A673 (cell line): ENCODE results near the gene PHF19. TPM values are rescaled to one million over a fixed set of nuclear protein-coding genes. Genes with fewer than 3 reads are reported as not detected.
A peak's percentile ranks its signal among the peaks of the same experiment; 100 is the strongest.

ENCODE experiments used
- BruUV-seq: library from RNA; stranded (reverse); fragments of 400-500 nt; replicated peaks from 2 replicates; lab custom pipeline; 2021; lab: Mats Ljungman, UMichigan
- CTCF ChIA-PET: fragments of 300-600 bp; sonication (Branson Sonifier 250); formaldehyde crosslinking; loops from one replicate; lab custom pipeline; 2022; ENCODE audit warnings: antibody characterized with exemption; lab: Charles Lee
- POLR2A ChIA-PET: fragments of 300-600 bp; sonication (Branson Sonifier 250); formaldehyde crosslinking; loops from one replicate; lab custom pipeline; 2022; ENCODE audit warnings: antibody characterized with exemption; ENCODE audit not compliant: low non-redundant PET; lab: Charles Lee
- DNase-seq: peaks from one replicate; pipeline ENCODE4 v3.0.0-alpha.2; 2015; ENCODE audit warnings: low spot score
- H3K27ac ChIP-seq: fragments of 200-600 bp; sonication (generic); 2 replicates; pipeline ENCODE4 v1.5.1; 2016; ENCODE audit warnings: mixed run types, low read depth, mild to moderate bottlenecking, mixed read lengths, antibody characterized with exemption, low read length; ENCODE audit not compliant: poor library complexity, severe bottlenecking
- H3K27me3 ChIP-seq: fragments of 200-600 bp; sonication (generic); replicated peaks from 2 replicates; pipeline ENCODE4 v1.6.1; 2017; ENCODE audit warnings: mixed run types, low read depth, mild to moderate bottlenecking, mixed read lengths, antibody characterized with exemption, low read length; ENCODE audit not compliant: insufficient read depth, poor library complexity
- H3K36me3 ChIP-seq: fragments of 200-600 bp; sonication (generic); 2 replicates; pipeline ENCODE4 v1.6.1; 2016; ENCODE audit warnings: mixed run types, mild to moderate bottlenecking, mixed read lengths, antibody characterized with exemption, low read length; ENCODE audit not compliant: insufficient read depth, poor library complexity, severe bottlenecking
- H3K4me1 ChIP-seq: fragments of 200-600 bp; sonication (generic); 2 replicates; pipeline ENCODE4 v1.6.1; 2017; ENCODE audit warnings: mixed run types, mild to moderate bottlenecking, mixed read lengths, antibody characterized with exemption, low read length; ENCODE audit not compliant: insufficient read depth, poor library complexity, severe bottlenecking
- H3K4me3 ChIP-seq: fragments of 200-600 bp; sonication (generic); 2 replicates; pipeline ENCODE4 v1.5.1; 2016; ENCODE audit warnings: low read depth, mixed run types, mild to moderate bottlenecking, mixed read lengths, low read length; ENCODE audit not compliant: poor library complexity, severe bottlenecking
- H3K9me3 ChIP-seq: fragments of 200-600 bp; sonication (generic); 2 replicates; pipeline ENCODE4 v1.6.1; 2016; ENCODE audit warnings: mixed run types, low read depth, mild to moderate bottlenecking, mixed read lengths, antibody characterized with exemption, low read length; ENCODE audit not compliant: poor library complexity, severe bottlenecking
- CTCF ChIP-seq: fragments of 300-800, 200-600 bp; sonication (generic); conservative IDR thresholded peaks from 2 replicates; pipeline ENCODE4 v1.5.1; 2017; ENCODE audit warnings: low read depth, mild to moderate bottlenecking, antibody characterized with exemption, low read length, moderate library complexity, mixed read lengths
- EZH2 ChIP-seq: fragments of 200-600 bp; sonication (generic); IDR thresholded peaks from 2 replicates; pipeline ENCODE4 v1.6.1; 2017; ENCODE audit warnings: borderline replicate concordance, low read depth, mild to moderate bottlenecking, mixed read lengths, antibody characterized with exemption, low read length; ENCODE audit not compliant: poor library complexity, severe bottlenecking
- intact Hi-C: fragments of 100-400 bp; cut with micrococcal nuclease; formaldehyde crosslinking; loops from one replicate; pipeline ENCODE4 v1.10.0; 2022; ENCODE audit not compliant: unreplicated experiment
- total RNA-seq: library from RNA; stranded (reverse); gene quantifications from 2 replicates; pipeline ENCODE4 v1.2.3, GENCODE V29; 2021

PHF19 gene
- total RNA-seq, 1 experiment from 2014 or later, result 75.7 TPM

GRCh38 chr9:120879446-120879845 is 2.5 kb upstream of the PHF19 start:
- no peak overlapping the region for H3K4me3 ChIP-seq
- peaks cover 2% of the 10 kb centered on the region for H3K36me3 ChIP-seq
- POLR2A ChIA-PET, result no interaction called here
- H3K4me1 ChIP-seq, result peaks cover 22% of the 10 kb centered on the region
- intact Hi-C loops, result loop anchor here (5.0 kb wide), 1 partner anchor 58 kb away; no protein-coding TSS in a partner anchor
- no peak overlapping the region for H3K27ac ChIP-seq
- no peaks in the 10 kb centered on the region for H3K9me3 ChIP-seq
- DNase-seq, result no peak
- TF ChIP-seq CTCF (no peak), EZH2 (no peak)
- CTCF ChIA-PET, result interaction anchor here (0.6 kb wide), 1 partner anchor 20 kb away, joined by 4 read pairs; no protein-coding TSS in a partner anchor
- no peaks in the 10 kb centered on the region for H3K27me3 ChIP-seq
- BruUV-seq, result no TSS peak

GRCh38 chr9:120878188-120879130 is 1.5 kb upstream of the PHF19 start:
- TF ChIP-seq EZH2 (no peak), CTCF (no peak)
- ChIA-PET POLR2A (no interaction called here), CTCF (no interaction called here)
- H3K9me3 ChIP-seq, result no peaks in the 10 kb centered on the region
- peak overlapping the region; percentile 76 for H3K27ac ChIP-seq
- H3K27me3 ChIP-seq, result no peaks in the 10 kb centered on the region
- DNase-seq, result no peak
- no TSS peak for BruUV-seq
- H3K4me3 ChIP-seq, result peak overlapping the region; percentile 96
- H3K4me1 ChIP-seq, result peaks cover 22% of the 10 kb centered on the region
- intact Hi-C loops, result loop anchor here (5.0 kb wide), 1 partner anchor 59 kb away; no protein-coding TSS in a partner anchor
- H3K36me3 ChIP-seq, result peaks cover 12% of the 10 kb centered on the region

GRCh38 chr9:120877276-120878034 is 467 bp upstream of the PHF19 start:
- ChIA-PET POLR2A (no interaction called here), CTCF (no interaction called here)
- no peak for TF ChIP-seq CTCF
- intact Hi-C loops, result loop anchor here (5.0 kb wide), 1 partner anchor 60 kb away; no protein-coding TSS in a partner anchor
- H3K4me3 ChIP-seq, result peak overlapping the region; percentile 96
- no peaks in the 10 kb centered on the region for H3K9me3 ChIP-seq
- peak; percentile 83 for DNase-seq
- peaks cover 22% of the 10 kb centered on the region for H3K4me1 ChIP-seq
- H3K27ac ChIP-seq, result peak overlapping the region; percentile 76
- peaks cover 18% of the 10 kb centered on the region for H3K36me3 ChIP-seq
- no peaks in the 10 kb centered on the region for H3K27me3 ChIP-seq
- BruUV-seq, result no TSS peak
